ENCODE data around the gene LIN9. TPM values are rescaled to one million over a fixed set of nuclear protein-coding genes. Genes with fewer than 3 reads are reported as not detected.

LIN9 gene
- total and polyA plus RNA-seq, 2 of the 8 experiments (the other 6 are each of a cell fraction or from before 2014, with no cell fraction given): 5.6 to 12.6 TPM

- Histone ChIP-seq H3K27ac (ENCODE audit: low read depth, low read length) (no peak overlapping the region), H2BK120ac (replicated peaks; ENCODE audit: low read depth, low read length) (no peak overlapping the region), H3K79me1 (ENCODE audit: low read depth, low read length) (no peaks in the 10 kb centered on the region), H3K18ac (ENCODE audit: extremely low read depth, low read length) (no peak overlapping the region), H2BK12ac (ENCODE audit: low read depth, low read length) (no peak overlapping the region), H2BK20ac (ENCODE audit: low read length) (no peak overlapping the region), H3K4me1 (replicated peaks in 1 of 4; ENCODE audit: control insufficient read depth in 3 of 4, insufficient read depth in 4 of 4, low read length in 3 of 4) (no peaks in the 10 kb centered on the region), H3K4me3 (ENCODE audit: extremely low read depth in 1 of 4, insufficient read depth in 2 of 4, low read depth in 3 of 4, low read length in 4 of 4) (no peak overlapping the region), H3K4me2 (ENCODE audit: insufficient read depth in 1 of 2, low read depth in 2 of 2, low read length in 2 of 2) (no peak overlapping the region), H3K4ac (replicated peaks; ENCODE audit: insufficient read length, low read depth, low read length) (no peak overlapping the region), H4K8ac (ENCODE audit: extremely low read depth, insufficient read depth, low read length) (no peak overlapping the region), H2BK5ac (ENCODE audit: low read depth, low read length) (no peak overlapping the region), H2BK15ac (ENCODE audit: low read length) (no peak overlapping the region), H3K27me3 (replicated peaks in 1 of 4; ENCODE audit: control insufficient read depth in 3 of 4, extremely low read depth in 1 of 4, insufficient read depth in 3 of 4, low read length in 3 of 4) (no peaks in the 10 kb centered on the region; a peak in 1 of 7 replicates), H2AFZ (ENCODE audit: low read length) (no peak overlapping the region), H2AK5ac (ENCODE audit: low read depth, low read length) (no peak overlapping the region), H3K79me2 (ENCODE audit: control insufficient read depth in 1 of 2, insufficient read depth in 2 of 2, low read length in 2 of 2) (no peaks in the 10 kb centered on the region), H3K36me3 (ENCODE audit: control insufficient read depth in 2 of 4, insufficient read depth in 4 of 4, low read length in 3 of 4) (no peaks in the 10 kb centered on the region), H3K14ac (ENCODE audit: insufficient read length) (no peak overlapping the region), H4K5ac (ENCODE audit: insufficient read length, low read depth, low read length) (no peak overlapping the region), H3K9me3 (ENCODE audit: insufficient read depth in 2 of 2, low read depth in 1 of 2, low read length in 1 of 2) (no peaks in the 10 kb centered on the region), H3K23ac (ENCODE audit: insufficient read length) (no peak overlapping the region), H4K91ac (replicated peaks; ENCODE audit: insufficient read length, low read length) (no peak overlapping the region), H4K20me1 (replicated peaks in 1 of 2; ENCODE audit: control insufficient read depth in 1 of 2, insufficient read depth in 2 of 2, low read length in 2 of 2) (no peaks in the 10 kb centered on the region), H3K23me2 (ENCODE audit: low read depth, low read length) (no peaks in the 10 kb centered on the region), H3K9ac (replicated peaks in 1 of 4; ENCODE audit: extremely low read depth in 1 of 4, low read depth in 3 of 4, low read length in 3 of 4) (no peak overlapping the region), H3K56ac (replicated peaks; ENCODE audit: insufficient read length, low read depth, low read length) (no peak overlapping the region)
- FAIRE-seq: no peak
- WGBS, 2 experiments (ENCODE audit: extremely low coverage in 1 of 2, insufficient coverage in 1 of 2, insufficient read length in 1 of 2, insufficient replicate concordance in 2 of 2, low coverage in 1 of 2, low lambda C conversion rate in 2 of 2, missing lambda C conversion rate in 1 of 2): 90% methylated on average over 1 of the region's 1 CpG; no CpG with 5 or more reads in 1 of the 2 experiments
- CTCF ChIA-PET (ENCODE audit: partially characterized antibody): interaction anchor here (2.1 to 10.3 kb wide), 4 partner anchors 14 to 69 kb away, joined by 7 to 139 read pairs (median 68); partner anchors contain the start of gene MIXL1
- POLR2A ChIA-PET (ENCODE audit: partially characterized antibody): no interaction called here
- DNase-seq (ENCODE audit: low read depth in 1 of 2, low spot score in 2 of 2): no peak
- no peak for TF ChIP-seq CTBP2 (IDR thresholded peaks at IDR 0.05; ENCODE audit: borderline replicate concordance, insufficient read depth, insufficient read length, low read length)
- TF ChIP-seq EGR1 (IDR thresholded peaks at IDR 0.05; ENCODE audit: borderline replicate concordance, low read depth, low read length): no peak
- TF ChIP-seq BACH1 (IDR thresholded peaks at IDR 0.05; ENCODE audit: low read length): no peak
- TF ChIP-seq HDAC6 (IDR thresholded peaks at IDR 0.05; ENCODE audit: low read depth, low read length): no peak
- TF ChIP-seq CBX5 (IDR thresholded peaks at IDR 0.05; ENCODE audit: low read depth, low read length): no peak
- no peak for TF ChIP-seq HDAC2 (IDR thresholded peaks at IDR 0.05; ENCODE audit: borderline replicate concordance in 1 of 2, low read depth in 2 of 2, low read length in 2 of 2)
- no peak for TF ChIP-seq JUND (IDR thresholded peaks at IDR 0.05; ENCODE audit: low read length)
- no peak for TF ChIP-seq KDM4A (IDR thresholded peaks at IDR 0.05; ENCODE audit: low read depth, low read length, severe bottlenecking)
These were observed 113.8 kb downstream of the LIN9 start for GRCh38 chr1:226195144-226195543.

Measured in H1 (cell line).